ENCODE results near the gene C16orf78.

C16orf78 gene

DNA sequence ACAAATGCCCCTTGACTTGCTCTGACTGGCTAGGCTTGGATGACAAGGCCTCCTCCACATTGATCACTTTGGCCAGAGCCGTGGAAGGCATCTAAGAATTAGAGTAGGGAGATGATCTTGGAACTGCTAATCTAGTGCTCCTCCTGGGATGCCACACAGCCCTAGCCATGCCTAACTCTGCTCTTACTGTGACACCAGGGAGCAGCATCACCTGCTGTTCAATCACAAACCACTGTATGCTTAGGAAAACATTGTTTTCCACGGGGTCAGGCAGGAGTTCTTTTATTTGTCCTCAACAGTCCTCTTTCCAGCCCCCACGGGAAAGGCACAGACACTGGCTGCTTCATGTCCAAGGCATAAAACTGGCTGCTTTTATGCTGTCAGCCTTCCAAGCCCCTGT is 46.3 kb downstream of the C16orf78 start:
- Histone ChIP-seq H3K9me3 (no peaks in the 10 kb centered on the region), H3K36me3 (no peaks in the 10 kb centered on the region), H3K27me3 (no peaks in the 10 kb centered on the region), H3K4me1 (ENCODE audit: control insufficient read depth in 1 of 2, insufficient read depth in 1 of 2, low read depth in 1 of 2, low read length in 1 of 2) (no peaks in the 10 kb centered on the region), H3K4me3 (ENCODE audit: low read depth in 1 of 2, low read length in 1 of 2) (no peak overlapping the region), H3K27ac (no peak overlapping the region)
- TF ChIP-seq, protein P1, sequence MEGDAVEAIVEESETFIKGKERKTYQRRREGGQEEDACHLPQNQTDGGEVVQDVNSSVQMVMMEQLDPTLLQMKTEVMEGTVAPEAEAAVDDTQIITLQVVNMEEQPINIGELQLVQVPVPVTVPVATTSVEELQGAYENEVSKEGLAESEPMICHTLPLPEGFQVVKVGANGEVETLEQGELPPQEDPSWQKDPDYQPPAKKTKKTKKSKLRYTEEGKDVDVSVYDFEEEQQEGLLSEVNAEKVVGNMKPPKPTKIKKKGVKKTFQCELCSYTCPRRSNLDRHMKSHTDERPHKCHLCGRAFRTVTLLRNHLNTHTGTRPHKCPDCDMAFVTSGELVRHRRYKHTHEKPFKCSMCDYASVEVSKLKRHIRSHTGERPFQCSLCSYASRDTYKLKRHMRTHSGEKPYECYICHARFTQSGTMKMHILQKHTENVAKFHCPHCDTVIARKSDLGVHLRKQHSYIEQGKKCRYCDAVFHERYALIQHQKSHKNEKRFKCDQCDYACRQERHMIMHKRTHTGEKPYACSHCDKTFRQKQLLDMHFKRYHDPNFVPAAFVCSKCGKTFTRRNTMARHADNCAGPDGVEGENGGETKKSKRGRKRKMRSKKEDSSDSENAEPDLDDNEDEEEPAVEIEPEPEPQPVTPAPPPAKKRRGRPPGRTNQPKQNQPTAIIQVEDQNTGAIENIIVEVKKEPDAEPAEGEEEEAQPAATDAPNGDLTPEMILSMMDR (IDR thresholded peaks at IDR 0.05): no peak

DNA sequence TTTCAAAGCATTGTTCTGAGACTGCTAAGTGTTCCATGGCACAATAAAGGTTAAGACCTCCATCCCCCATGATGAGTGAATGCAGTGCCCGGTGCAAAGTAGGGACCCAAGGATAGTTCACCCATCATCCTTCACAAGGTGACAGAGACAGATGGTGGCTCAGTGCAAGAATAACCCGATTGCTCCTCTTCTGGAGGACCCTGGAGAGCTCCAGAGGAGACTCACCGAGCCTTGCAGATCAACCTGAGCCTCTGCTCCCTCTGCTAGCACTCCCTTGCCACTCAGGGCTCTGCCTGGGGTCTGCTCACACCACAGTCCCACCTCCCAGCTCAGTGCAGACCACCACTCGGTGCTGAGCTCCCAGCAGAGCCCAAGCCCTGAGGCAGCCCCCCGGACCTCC is 49.3 kb downstream of the C16orf78 start:
- Histone ChIP-seq H3K27ac (no peak overlapping the region), H3K9me3 (no peaks in the 10 kb centered on the region), H3K27me3 (no peaks in the 10 kb centered on the region), H3K4me3 (ENCODE audit: low read depth in 1 of 2, low read length in 1 of 2) (no peak overlapping the region), H3K36me3 (no peaks in the 10 kb centered on the region), H3K4me1 (ENCODE audit: control insufficient read depth in 1 of 2, insufficient read depth in 1 of 2, low read depth in 1 of 2, low read length in 1 of 2) (no peaks in the 10 kb centered on the region)
- TF ChIP-seq, protein P1 (IDR thresholded peaks at IDR 0.05): no peak

DNA sequence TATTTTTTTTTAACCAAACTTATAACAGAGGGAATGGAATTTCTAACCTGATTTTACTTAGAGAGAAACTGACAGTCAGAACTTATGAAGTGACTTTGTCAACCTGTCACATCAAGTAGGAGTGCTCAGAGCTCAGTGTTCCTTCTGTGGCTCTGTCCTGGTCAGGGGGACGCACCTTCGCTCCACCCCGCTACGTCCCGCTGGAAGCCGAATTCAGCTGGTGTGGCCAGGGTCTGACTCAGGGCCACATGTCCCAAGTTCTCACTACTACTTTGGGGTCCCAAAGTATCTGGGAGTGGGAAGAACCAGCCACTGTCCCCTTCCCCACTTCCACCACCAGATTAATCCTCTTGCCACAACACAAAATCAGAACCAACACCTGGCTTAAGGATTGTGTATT is 51.4 kb downstream of the C16orf78 start:
- Histone ChIP-seq H3K9me3 (no peaks in the 10 kb centered on the region), H3K4me1 (ENCODE audit: control insufficient read depth in 1 of 2, insufficient read depth in 1 of 2, low read depth in 1 of 2, low read length in 1 of 2) (no peaks in the 10 kb centered on the region), H3K4me3 (ENCODE audit: low read depth in 1 of 2, low read length in 1 of 2) (no peak overlapping the region), H3K27me3 (no peaks in the 10 kb centered on the region), H3K36me3 (no peaks in the 10 kb centered on the region), H3K27ac (no peak overlapping the region)
- TF ChIP-seq, protein P1 (IDR thresholded peaks at IDR 0.05): no peak

DNA sequence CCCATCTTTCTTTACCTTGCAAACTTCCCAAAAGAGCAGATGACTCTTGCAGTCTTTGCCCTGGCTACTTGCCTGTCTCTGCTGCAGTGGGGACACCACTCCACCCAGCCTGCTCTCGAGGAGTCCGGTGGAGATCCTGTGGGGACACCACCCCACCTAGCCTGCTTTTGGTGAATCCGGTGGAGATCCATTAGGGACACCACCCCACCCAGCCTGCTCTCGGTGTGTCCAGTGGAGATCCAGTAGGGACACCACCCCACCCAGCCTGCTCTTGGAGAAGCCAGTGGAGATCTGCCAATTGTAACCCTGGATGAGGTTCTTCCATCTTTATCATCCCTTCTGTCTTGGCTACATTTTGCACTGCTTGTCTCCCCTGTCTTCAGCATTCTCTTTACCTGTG is 54.2 kb downstream of the C16orf78 start:
- TF ChIP-seq, protein P1 (IDR thresholded peaks at IDR 0.05): no peak
- Histone ChIP-seq H3K27ac (no peak overlapping the region), H3K4me3 (ENCODE audit: low read depth in 1 of 2, low read length in 1 of 2) (no peak overlapping the region), H3K4me1 (ENCODE audit: control insufficient read depth in 1 of 2, insufficient read depth in 1 of 2, low read depth in 1 of 2, low read length in 1 of 2) (no peaks in the 10 kb centered on the region), H3K36me3 (no peaks in the 10 kb centered on the region), H3K9me3 (no peaks in the 10 kb centered on the region), H3K27me3 (no peaks in the 10 kb centered on the region)

DNA sequence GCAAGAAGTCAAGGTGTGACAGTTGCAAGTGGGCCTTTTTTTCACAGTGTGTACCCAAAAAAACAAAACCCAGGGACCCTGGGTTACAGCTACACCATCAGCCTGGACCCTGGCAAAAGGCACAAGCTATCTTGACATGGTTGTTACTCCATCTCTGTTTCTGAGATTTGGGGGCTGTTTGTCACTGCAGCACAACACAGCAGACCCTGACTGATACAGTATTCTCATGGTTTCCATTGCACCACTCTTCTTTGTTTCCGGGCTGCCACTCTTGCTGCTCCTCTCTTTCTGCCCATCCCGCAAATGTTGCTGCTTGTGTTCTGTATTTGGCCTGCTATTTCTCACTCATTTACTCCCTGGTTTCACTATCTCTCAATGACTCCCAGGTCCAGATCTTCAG is 55.2 kb downstream of the C16orf78 start:
- H3K27me3 ChIP-seq: no peaks in the 10 kb centered on the region
- no peaks in the 10 kb centered on the region for H3K4me1 ChIP-seq (ENCODE audit: control insufficient read depth in 1 of 2, insufficient read depth in 1 of 2, low read depth in 1 of 2, low read length in 1 of 2)
- TF ChIP-seq, protein P1 (IDR thresholded peaks at IDR 0.05): no peak
- no peaks in the 10 kb centered on the region for H3K36me3 ChIP-seq
- H3K4me3 ChIP-seq (ENCODE audit: low read depth in 1 of 2, low read length in 1 of 2): no peak overlapping the region
- no peak overlapping the region for H3K27ac ChIP-seq
- H3K9me3 ChIP-seq: no peaks in the 10 kb centered on the region

DNA sequence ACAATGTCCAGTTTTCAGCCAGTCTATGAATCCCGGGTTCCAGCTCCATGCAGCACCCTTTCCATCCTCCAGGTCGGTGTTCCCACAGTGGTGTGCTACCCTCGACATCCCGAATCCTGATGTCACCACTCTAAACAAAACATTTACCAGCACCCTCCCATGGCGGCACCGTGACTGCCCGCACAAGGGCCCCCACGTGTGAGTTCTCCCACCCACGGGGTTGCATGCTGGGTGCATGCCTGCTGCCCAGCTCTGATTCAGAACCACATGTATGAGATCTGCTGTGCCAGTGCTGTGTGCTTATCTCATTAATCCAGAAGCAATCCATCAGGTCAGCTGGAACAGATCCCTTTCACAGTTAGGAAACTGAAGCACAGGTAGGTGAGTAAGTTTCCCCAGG is 57.4 kb downstream of the C16orf78 start:
- H3K36me3 ChIP-seq: no peaks in the 10 kb centered on the region
- TF ChIP-seq, protein P1 (IDR thresholded peaks at IDR 0.05): no peak
- H3K27me3 ChIP-seq: no peaks in the 10 kb centered on the region
- H3K9me3 ChIP-seq: no peaks in the 10 kb centered on the region
- no peak overlapping the region for H3K4me3 ChIP-seq (ENCODE audit: low read depth in 1 of 2, low read length in 1 of 2)
- no peaks in the 10 kb centered on the region for H3K4me1 ChIP-seq (ENCODE audit: control insufficient read depth in 1 of 2, insufficient read depth in 1 of 2, low read depth in 1 of 2, low read length in 1 of 2)
- H3K27ac ChIP-seq: no peak overlapping the region

Data from neutrophil (primary cell).